Transverse colon (tissue), 4 donors: ENCODE data around the gene EXD2. TPM values are rescaled to one million over a fixed set of nuclear protein-coding genes. Genes with fewer than 3 reads are reported as not detected.

Experiments
- DNase-seq: peaks from one replicate; pipeline ENCODE4 v3.0.0-alpha.2; 2019
- H3K27ac ChIP-seq, 4 donors: fragments of 200-600 bp; sonication (generic); 2 replicates each; pipeline ENCODE4 v1.5.1; 2016 to 2018; ENCODE audit warnings: inconsistent platforms in 4 of 4
- H3K27me3 ChIP-seq: fragments of 200-600 bp; sonication (generic); 2 replicates; pipeline ENCODE4 v1.5.1; 2017; ENCODE audit warnings: inconsistent platforms
- H3K36me3 ChIP-seq, 4 donors: fragments of 200-600 bp; sonication (generic); 2 replicates each; pipeline ENCODE4 v1.5.1; 2017 to 2019; ENCODE audit warnings: inconsistent platforms in 4 of 4
- H3K4me1 ChIP-seq, 4 donors: fragments of 200-600 bp; sonication (generic); 2 replicates each; pipeline ENCODE4 v1.5.1; 2017 to 2020; ENCODE audit warnings: inconsistent platforms in 4 of 4
- H3K4me3 ChIP-seq, 4 donors: fragments of 200-600 bp; sonication (generic); 1 replicate in 1 of 4; 2 replicates in 3 of 4; pipeline versions ENCODE4 v1.5.1 to v1.6.1; 2017 to 2019; ENCODE audit warnings: inconsistent platforms in 4 of 4
- H3K9me3 ChIP-seq, 2 donors: fragments of 200-600 bp; sonication (generic); 2 replicates each; pipeline ENCODE4 v1.5.1; 2017 to 2019; ENCODE audit warnings: inconsistent platforms in 2 of 2
- CTCF ChIP-seq, 5 experiments: fragments of 200-600 bp in 3 of 5; fragments of 450-650 bp in 2 of 5; sonication (generic) in 3 of 5; IDR thresholded peaks; 1 replicate in 2 of 5; 2 replicates in 3 of 5; pipeline ENCODE4 v1.5.1; 2016 to 2017; ENCODE audit warnings: antibody characterized with exemption in 5 of 5, inconsistent platforms in 3 of 5, mild to moderate bottlenecking in 2 of 5, moderate library complexity in 1 of 5
- EP300 ChIP-seq: sonication (generic); formaldehyde crosslinking; IDR thresholded peaks from one replicate; pipeline ENCODE4 v1.6.1; 2017; ENCODE audit warnings: antibody characterized with exemption, low read depth
- POLR2A ChIP-seq: fragments of 450-650 bp; IDR thresholded peaks from one replicate; pipeline ENCODE4 v1.6.1; 2016; ENCODE audit warnings: antibody characterized with exemption, mild to moderate bottlenecking, moderate library complexity
- POLR2AphosphoS5 ChIP-seq, 3 donors: sonication (generic); formaldehyde crosslinking; IDR thresholded peaks; one replicate each; pipeline ENCODE4 v1.6.1; 2016; ENCODE audit warnings: antibody characterized with exemption in 3 of 3
- WGBS, 2 donors: methylation state at CpG; one replicate each; pipeline ENCODE4 v1.1.5; 2018; ENCODE audit warnings: low coverage in 1 of 2; 5-methylcytosine and 5-hydroxymethylcytosine counted together
- in situ Hi-C, 4 donors: fragments of 200-750 bp; cut with MboI; loops; one replicate each; pipeline versions ENCODE4 v1.15.0 to v1.15.1; 2017; ENCODE audit warnings: low sequenced_read_pairs in 3 of 4, low pct_ligation_motif_present in 1 of 4, low pct_unique_long_range_greater_than_20kb in 1 of 4
- intact Hi-C: fragments of 100-400 bp; cut with DNase I; formaldehyde crosslinking; loops from one replicate; pipeline ENCODE4 v1.15.1; 2023; ENCODE audit warnings: low total_unique reads
- total RNA-seq, 4 donors: library from RNA; depleted of rRNA; stranded (reverse); fragments of >200 nt; gene quantifications; one replicate each; pipeline ENCODE4 v1.1.0, GENCODE V29; 2016

The EXD2 gene
- total RNA-seq, 4 donors from 2014 or later = 16.5 to 33.8 (median 22.8) TPM

GRCh38 chr14:69280746-69281291 is 89.5 kb downstream of the EXD2 start:
- intact Hi-C loops (no loop called here), in situ Hi-C loops (no loop called here)
- Histone ChIP-seq H3K27me3 (no peaks in the 10 kb centered on the region), H3K4me3 (no peak overlapping the region), H3K9me3 (no peaks in the 10 kb centered on the region), H3K36me3 (no peaks in the 10 kb centered on the region), H3K4me1 (no peaks in the 10 kb centered on the region), H3K27ac (no peak overlapping the region)
- DNase-seq = no peak
- WGBS, 2 donors = 83 to 85% methylated on average over 1 to 9 of the region's 9 CpGs
- TF ChIP-seq EP300 = no peak
- TF ChIP-seq CTCF (IDR thresholded peaks at IDR 0.05) = no peak
- no peak for TF ChIP-seq POLR2AphosphoS5 (IDR thresholded peaks at IDR 0.05)
- no peak for TF ChIP-seq POLR2A

GRCh38 chr14:69281450-69282169 is 90.3 kb downstream of the EXD2 start:
- intact Hi-C loops (no loop called here), in situ Hi-C loops (no loop called here)
- TF ChIP-seq CTCF (IDR thresholded peaks at IDR 0.05) = no peak
- no peak for TF ChIP-seq EP300
- no peak for TF ChIP-seq POLR2AphosphoS5 (IDR thresholded peaks at IDR 0.05)
- TF ChIP-seq POLR2A = no peak

GRCh38 chr14:69282448-69282847 is 91.2 kb downstream of the EXD2 start:
- H3K27ac ChIP-seq = no peak overlapping the region
- no peaks in the 10 kb centered on the region for H3K36me3 ChIP-seq
- intact Hi-C loops = no loop called here
- WGBS, 2 donors = 89 to 93% methylated on average over 2 to 6 of the region's 6 CpGs
- no peaks in the 10 kb centered on the region for H3K27me3 ChIP-seq
- H3K4me3 ChIP-seq = no peak overlapping the region
- in situ Hi-C loops = no loop called here
- TF ChIP-seq POLR2AphosphoS5 (IDR thresholded peaks at IDR 0.05) (no peak), CTCF (IDR thresholded peaks at IDR 0.05) (no peak), POLR2A (no peak), EP300 (no peak)
- no peaks in the 10 kb centered on the region for H3K9me3 ChIP-seq
- no peak for DNase-seq
- no peaks in the 10 kb centered on the region for H3K4me1 ChIP-seq

More at GRCh38 chr14:69281450-69282169, 90.3 kb downstream of the EXD2 start:
- H3K4me1 ChIP-seq = no peaks in the 10 kb centered on the region
- no peaks in the 10 kb centered on the region for H3K36me3 ChIP-seq
- DNase-seq = no peak
- H3K27me3 ChIP-seq = no peaks in the 10 kb centered on the region
- WGBS, 2 donors = 63 to 78% methylated on average over 5 to 10 of the region's 10 CpGs
- no peak overlapping the region for H3K27ac ChIP-seq
- no peaks in the 10 kb centered on the region for H3K9me3 ChIP-seq
- H3K4me3 ChIP-seq = no peak overlapping the region

GRCh38 chr14:69284170-69284569 is 92.9 kb downstream of the EXD2 start:
- no peaks in the 10 kb centered on the region for H3K4me1 ChIP-seq
- intact Hi-C loops = no loop called here
- H3K4me3 ChIP-seq = no peak overlapping the region
- in situ Hi-C loops = no loop called here
- H3K9me3 ChIP-seq = no peaks in the 10 kb centered on the region
- no peak overlapping the region for H3K27ac ChIP-seq
- H3K27me3 ChIP-seq = no peaks in the 10 kb centered on the region
- WGBS, 2 donors = 70% methylated on average over 9 of the region's 9 CpGs; no CpG with 5 or more reads in 1 of the 2 donors
- DNase-seq = no peak
- no peak for TF ChIP-seq POLR2AphosphoS5 (IDR thresholded peaks at IDR 0.05)
- no peak for TF ChIP-seq CTCF (IDR thresholded peaks at IDR 0.05)
- TF ChIP-seq POLR2A = no peak
- no peak for TF ChIP-seq EP300
- H3K36me3 ChIP-seq = no peaks in the 10 kb centered on the region
